PFSK-1 (cell line): ENCODE results near the gene SDK1.

Experiments used
- FOXP2 ChIP-seq: optimal IDR thresholded peaks from 2 replicates; pipeline ENCODE3; 2011; ENCODE audit warnings: borderline replicate concordance, control low read depth, inconsistent platforms; ENCODE audit not compliant: insufficient read depth; ENCODE audit errors: extremely low read length, extremely low read depth
- POLR2AphosphoS5 ChIP-seq: IDR thresholded peaks from 2 replicates; pipeline ENCODE4 v1.6.1; 2012; ENCODE audit warnings: low read depth, mild to moderate bottlenecking, control low read depth, low read length, moderate library complexity
- REST ChIP-seq, 2 experiments: IDR thresholded peaks; 2 replicates each; pipeline versions ENCODE4 v1.6.1 to v1.8.0; 2011 to 2012; ENCODE audit warnings: low read depth in 2 of 2, low read length in 2 of 2, control low read depth in 1 of 2, inconsistent platforms in 1 of 2, mild to moderate bottlenecking in 1 of 2, moderate library complexity in 1 of 2; ENCODE audit not compliant: insufficient read depth in 1 of 2
- SIN3A ChIP-seq: IDR thresholded peaks from 2 replicates; pipeline ENCODE4 v1.6.1; 2012; ENCODE audit warnings: mild to moderate bottlenecking, low read length, moderate library complexity, borderline replicate concordance; ENCODE audit not compliant: insufficient read depth
- TAF1 ChIP-seq: IDR thresholded peaks from 2 replicates; pipeline ENCODE4 v1.6.1; 2012; ENCODE audit warnings: low read length, control low read depth, borderline replicate concordance; ENCODE audit not compliant: insufficient read depth

Gene SDK1

GRCh38 chr7:4001742-4002141 is 700.7 kb downstream of the SDK1 start:
- no peak for TF ChIP-seq REST (IDR thresholded peaks at IDR 0.05; ENCODE audit: insufficient read depth in 1 of 2, low read depth in 2 of 2, low read length in 2 of 2)
- no peak for TF ChIP-seq POLR2AphosphoS5
- no peak for TF ChIP-seq FOXP2
- TF ChIP-seq TAF1, result no peak
- no peak for TF ChIP-seq SIN3A

GRCh38 chr7:4003503-4003902 is 702.5 kb downstream of the SDK1 start:
- TF ChIP-seq POLR2AphosphoS5, result no peak
- no peak for TF ChIP-seq FOXP2
- TF ChIP-seq REST (IDR thresholded peaks at IDR 0.05; ENCODE audit: insufficient read depth in 1 of 2, low read depth in 2 of 2, low read length in 2 of 2), result no peak
- TF ChIP-seq TAF1, result no peak
- TF ChIP-seq SIN3A, result no peak

- TF ChIP-seq FOXP2 (no peak), TAF1 (no peak), REST (IDR thresholded peaks at IDR 0.05; ENCODE audit: insufficient read depth in 1 of 2, low read depth in 2 of 2, low read length in 2 of 2) (no peak), SIN3A (no peak), POLR2AphosphoS5 (no peak)
Measured at GRCh38 chr7:4006687-4007086, 705.6 kb downstream of the SDK1 start.

- TF ChIP-seq POLR2AphosphoS5, result no peak
- TF ChIP-seq FOXP2, result no peak
- TF ChIP-seq REST (IDR thresholded peaks at IDR 0.05; ENCODE audit: insufficient read depth in 1 of 2, low read depth in 2 of 2, low read length in 2 of 2), result no peak
- TF ChIP-seq TAF1, result no peak
Measured at GRCh38 chr7:4009211-4010060, 708.4 kb downstream of the SDK1 start.
